DOHH2 (cell line): ENCODE data around the gene KDM5A.

ENCODE experiments used
- H3F3A ChIP-seq: fragments of 200-600 bp; sonication (generic), shearing (Covaris generic); 2 replicates; pipeline ENCODE4 v1.6.0; 2016; ENCODE audit warnings: antibody characterized with exemption, mild to moderate bottlenecking; ENCODE audit not compliant: control insufficient read depth, insufficient read depth
- H3K27ac ChIP-seq: fragments of 200-600 bp; sonication (generic); 2 replicates; pipeline ENCODE4 v1.5.1; 2014; ENCODE audit warnings: low read depth, mild to moderate bottlenecking, low read length, moderate library complexity
- H3K27me3 ChIP-seq: fragments of 200-600 bp; sonication (generic); 2 replicates; pipeline ENCODE4 v1.6.1; 2014; ENCODE audit warnings: mild to moderate bottlenecking, low read length, mixed read lengths; ENCODE audit not compliant: control insufficient read depth
- H3K36me3 ChIP-seq: fragments of 200-600 bp; sonication (generic); 2 replicates; pipeline ENCODE4 v1.6.1; 2014; ENCODE audit warnings: mild to moderate bottlenecking, low read length, moderate library complexity, mixed read lengths; ENCODE audit not compliant: control insufficient read depth
- H3K4me1 ChIP-seq: fragments of 200-600 bp; sonication (generic); 2 replicates; pipeline ENCODE4 v1.6.1; 2014; ENCODE audit warnings: mild to moderate bottlenecking, low read length, mixed read lengths; ENCODE audit not compliant: control insufficient read depth
- H3K4me2 ChIP-seq: fragments of 200-600 bp; sonication (generic); 2 replicates; pipeline ENCODE4 v1.6.0; 2014; ENCODE audit warnings: mild to moderate bottlenecking, low read length, moderate library complexity
- H3K4me3 ChIP-seq: fragments of 200-600 bp; sonication (generic); 2 replicates; pipeline ENCODE4 v1.5.1; 2014; ENCODE audit warnings: mild to moderate bottlenecking, low read length, mixed read lengths
- H3K79me2 ChIP-seq: fragments of 200-600 bp; sonication (generic); 2 replicates; pipeline ENCODE4 v1.6.1; 2014; ENCODE audit warnings: mild to moderate bottlenecking, low read length, mixed read lengths; ENCODE audit not compliant: control insufficient read depth
- H3K9me2 ChIP-seq: fragments of 200-600 bp; sonication (generic); replicated peaks from 2 replicates; pipeline ENCODE4 v1.6.1; 2014; ENCODE audit warnings: mild to moderate bottlenecking, low read length, mixed read lengths; ENCODE audit not compliant: control insufficient read depth
- H3K9me3 ChIP-seq: fragments of 200-600 bp; sonication (generic); 2 replicates; pipeline ENCODE4 v1.6.1; 2014; ENCODE audit warnings: antibody characterized with exemption, low read length, mixed read lengths; ENCODE audit not compliant: control insufficient read depth, insufficient read depth
- H4K20me1 ChIP-seq: fragments of 200-600 bp; sonication (generic); 2 replicates; pipeline ENCODE4 v1.6.0; 2014; ENCODE audit warnings: low read depth, mild to moderate bottlenecking, antibody characterized with exemption, low read length, moderate library complexity; ENCODE audit not compliant: control insufficient read depth, insufficient read depth
- CTCF ChIP-seq: fragments of 200-600 bp; sonication (generic); IDR thresholded peaks from one replicate; pipeline ENCODE4 v1.5.1; 2014; ENCODE audit warnings: antibody characterized with exemption, mild to moderate bottlenecking, low read depth, low read length; ENCODE audit not compliant: poor library complexity, severe bottlenecking

The KDM5A gene

GRCh38 chr12:230925-231671, 158.0 kb downstream of the KDM5A start:
- no peak overlapping the region for H3K4me3 ChIP-seq
- no peaks in the 10 kb centered on the region for H3F3A ChIP-seq
- peaks cover 4% of the 10 kb centered on the region; the same call in 1 of the 2 replicates for H3K9me3 ChIP-seq
- no peak for TF ChIP-seq CTCF
- H3K36me3 ChIP-seq, result no peaks in the 10 kb centered on the region
- no peaks in the 10 kb centered on the region for H3K79me2 ChIP-seq
- no peaks in the 10 kb centered on the region for H4K20me1 ChIP-seq
- H3K4me2 ChIP-seq, result no peak overlapping the region
- 0 out of 2 replicates have a peak, but pooled peaks cover 5% of the 10 kb centered on the region for H3K27me3 ChIP-seq
- H3K4me1 ChIP-seq, result no peaks in the 10 kb centered on the region
- no peaks in the 10 kb centered on the region for H3K9me2 ChIP-seq
- no peak overlapping the region for H3K27ac ChIP-seq
